Measurements from ENCODE around the gene TTC23. TPM values are rescaled to one million over a fixed set of nuclear protein-coding genes. Genes with fewer than 3 reads are reported as not detected.

The TTC23 gene
- total and polyA plus RNA-seq, 2 donors (not counting 3 experiments of a cell fraction or from before 2014, with no cell fraction given) = 4.1 to 27.3 TPM

DNA sequence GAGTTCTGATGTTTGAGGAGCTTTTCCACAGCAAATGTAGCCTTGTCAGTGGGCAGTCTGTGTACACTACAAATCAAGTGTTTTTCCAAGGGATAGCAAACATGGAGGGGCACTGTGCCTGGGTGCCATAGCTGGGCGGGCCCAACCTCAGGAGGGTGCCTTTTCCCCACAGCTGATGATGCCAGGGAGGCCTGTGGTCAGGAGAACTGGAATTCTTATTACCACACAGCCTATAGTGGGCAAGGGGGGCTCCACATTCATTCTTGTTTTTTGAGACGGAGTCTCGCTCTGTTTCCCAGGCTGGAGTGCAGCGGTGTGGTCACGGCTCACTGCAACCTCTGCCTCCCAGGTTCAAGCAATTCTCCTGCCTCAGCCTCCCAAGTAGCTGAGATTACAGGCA lies 102.7 kb downstream of the TTC23 start:
- POLR2A ChIA-PET = no interaction called here
- Histone ChIP-seq H3K4me3 (replicated peaks in 1 of 3; ENCODE audit: insufficient read depth in 1 of 3, low read depth in 1 of 3, low read length in 3 of 3) (no peak overlapping the region), H3K4me2 (ENCODE audit: insufficient read depth, low read length) (no peak overlapping the region), H2AFZ (ENCODE audit: low read depth, low read length) (no peak overlapping the region), H3K9me1 (replicated peaks; ENCODE audit: control insufficient read depth, extremely low read depth, insufficient read depth, low read length) (no peaks in the 10 kb centered on the region), H3K27ac (ENCODE audit: insufficient read depth, low read depth, low read length) (no peak overlapping the region), H3K27me3 (ENCODE audit: control insufficient read depth in 2 of 2, insufficient read depth in 2 of 2, low read length in 2 of 2) (no peaks in the 10 kb centered on the region), H4K20me1 (replicated peaks; ENCODE audit: control insufficient read depth, extremely low read depth, insufficient read depth, low read length) (no peaks in the 10 kb centered on the region), H3K36me3 (ENCODE audit: control insufficient read depth in 2 of 2, extremely low read depth in 1 of 2, insufficient read depth in 2 of 2, low read length in 2 of 2) (peaks cover 0 to 1% of the 10 kb centered on the region in 2 experiments), H3K4me1 (ENCODE audit: control insufficient read depth, extremely low read depth, insufficient read depth, low read length) (no peaks in the 10 kb centered on the region), H3K9me3 (replicated peaks; ENCODE audit: control insufficient read depth, insufficient read depth, low read length) (no peaks in the 10 kb centered on the region), H3K79me2 (ENCODE audit: control insufficient read depth, insufficient read depth, low read length) (no peaks in the 10 kb centered on the region), H3K9ac (replicated peaks; ENCODE audit: extremely low read depth, insufficient read depth, low read length) (no peak overlapping the region)
- DNase-seq (ENCODE audit: low read depth, low spot score) (no peak), FAIRE-seq (no peak)
- no TSS peak for BruUV-seq (replicated peaks)
- TF ChIP-seq POLR2AphosphoS5 (IDR thresholded peaks at IDR 0.05; ENCODE audit: insufficient read depth, low read depth, low read length) = no peak
- no peak for TF ChIP-seq MAX (IDR thresholded peaks at IDR 0.05; ENCODE audit: insufficient read depth, insufficient read length)
- TF ChIP-seq POLR2A (IDR thresholded peaks at IDR 0.05; ENCODE audit: low read depth, low read length) = no peak
- no peak for TF ChIP-seq FOS (IDR thresholded peaks at IDR 0.05; ENCODE audit: borderline replicate concordance, insufficient read depth, low read length)
- TF ChIP-seq, protein P1, sequence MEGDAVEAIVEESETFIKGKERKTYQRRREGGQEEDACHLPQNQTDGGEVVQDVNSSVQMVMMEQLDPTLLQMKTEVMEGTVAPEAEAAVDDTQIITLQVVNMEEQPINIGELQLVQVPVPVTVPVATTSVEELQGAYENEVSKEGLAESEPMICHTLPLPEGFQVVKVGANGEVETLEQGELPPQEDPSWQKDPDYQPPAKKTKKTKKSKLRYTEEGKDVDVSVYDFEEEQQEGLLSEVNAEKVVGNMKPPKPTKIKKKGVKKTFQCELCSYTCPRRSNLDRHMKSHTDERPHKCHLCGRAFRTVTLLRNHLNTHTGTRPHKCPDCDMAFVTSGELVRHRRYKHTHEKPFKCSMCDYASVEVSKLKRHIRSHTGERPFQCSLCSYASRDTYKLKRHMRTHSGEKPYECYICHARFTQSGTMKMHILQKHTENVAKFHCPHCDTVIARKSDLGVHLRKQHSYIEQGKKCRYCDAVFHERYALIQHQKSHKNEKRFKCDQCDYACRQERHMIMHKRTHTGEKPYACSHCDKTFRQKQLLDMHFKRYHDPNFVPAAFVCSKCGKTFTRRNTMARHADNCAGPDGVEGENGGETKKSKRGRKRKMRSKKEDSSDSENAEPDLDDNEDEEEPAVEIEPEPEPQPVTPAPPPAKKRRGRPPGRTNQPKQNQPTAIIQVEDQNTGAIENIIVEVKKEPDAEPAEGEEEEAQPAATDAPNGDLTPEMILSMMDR (IDR thresholded peaks at IDR 0.05; ENCODE audit: extremely low read depth in 1 of 2, insufficient read depth in 1 of 2, low read depth in 1 of 2, low read length in 2 of 2) = no peak
- TF ChIP-seq MYC (IDR thresholded peaks at IDR 0.05; ENCODE audit: low read depth, low read length) = no peak
- no peak for TF ChIP-seq JUN (IDR thresholded peaks at IDR 0.05; ENCODE audit: borderline replicate concordance, insufficient read depth, insufficient read length, low read depth)
- no peak for TF ChIP-seq EZH2 (IDR thresholded peaks at IDR 0.05; ENCODE audit: borderline replicate concordance, low read depth, low read length, severe bottlenecking)
- no peak for TF ChIP-seq GATA2 (IDR thresholded peaks at IDR 0.05; ENCODE audit: insufficient read depth, insufficient read length, low read depth, low read length)
- intact Hi-C loops (cut with micrococcal nuclease) = no loop called here
- CTCF ChIA-PET = no interaction called here
- dilution Hi-C loops (cut with MboI; ENCODE audit: extremely low pct_ligation_motif_present, low sequenced_read_pairs) = no loop called here

Measured in endothelial cell of umbilical vein (primary cell).